ENCODE measurements around the gene PARD3B. TPM values are rescaled to one million over a fixed set of nuclear protein-coding genes. Genes with fewer than 3 reads are reported as not detected.

Gene PARD3B
- total RNA-seq, 1 experiment from 2014 or later: 2.0 TPM

GRCh38 chr2:205568620-205569019 lies 1023.3 kb downstream of the PARD3B start (continued):
- TF ChIP-seq ZBTB33 (IDR thresholded peaks at IDR 0.05; ENCODE audit: extremely low read depth, insufficient replicate concordance, low read length): no peak
- TF ChIP-seq EZH2 (IDR thresholded peaks at IDR 0.05): no peak
- no peak for TF ChIP-seq CBX3 (IDR thresholded peaks at IDR 0.05; ENCODE audit: low read depth)
- TF ChIP-seq EGR1 (IDR thresholded peaks at IDR 0.05; ENCODE audit: low read depth): no peak
- no peak for TF ChIP-seq RAD21 (IDR thresholded peaks at IDR 0.05; ENCODE audit: low read depth)

DNA sequence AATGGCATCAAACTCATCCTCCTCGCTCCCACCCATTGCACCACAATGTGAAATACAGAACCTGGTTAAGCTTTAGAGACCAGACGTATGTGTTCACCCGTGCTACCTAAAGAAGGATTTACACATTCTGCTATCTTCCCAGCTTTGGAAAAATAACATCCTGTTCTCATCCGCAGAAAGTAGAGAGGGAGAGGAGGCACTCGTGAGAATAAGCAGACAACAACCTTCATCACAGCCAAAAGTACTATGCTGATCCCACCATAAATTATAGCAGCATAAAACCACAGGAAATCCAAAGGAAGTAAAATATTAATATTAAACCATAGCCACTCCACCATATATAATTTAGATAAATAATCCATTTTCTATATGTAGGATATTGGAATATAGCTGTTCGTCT lies 1025.4 kb downstream of the PARD3B start:
- Histone ChIP-seq H3K4me2 (ENCODE audit: low read length) (no peak overlapping the region), H3K9me2 (ENCODE audit: insufficient read depth) (no peaks in the 10 kb centered on the region), H3K27ac (ENCODE audit: low read depth, low read length) (no peak overlapping the region), H3K9me3 (ENCODE audit: control insufficient read depth in 1 of 2, insufficient read depth in 1 of 2, low read depth in 1 of 2, low read length in 2 of 2) (no peaks in the 10 kb centered on the region), H3K4me3 (replicated peaks in 1 of 2; ENCODE audit: low read depth in 1 of 2, low read length in 2 of 2) (no peak overlapping the region), H3K9ac (ENCODE audit: low read length) (no peak overlapping the region), H3K36me3 (ENCODE audit: control insufficient read depth in 1 of 2, insufficient read depth in 2 of 2, low read length in 2 of 2) (no peaks in the 10 kb centered on the region), H3K79me2 (ENCODE audit: insufficient read depth, low read length) (no peaks in the 10 kb centered on the region), H2AFZ (ENCODE audit: low read depth, low read length, poor library complexity, severe bottlenecking) (no peak overlapping the region), H3K4me1 (ENCODE audit: control insufficient read depth in 1 of 2, insufficient read depth in 2 of 2, low read length in 2 of 2) (no peaks in the 10 kb centered on the region), H4K20me1 (ENCODE audit: insufficient read depth) (no peaks in the 10 kb centered on the region), H3K27me3 (ENCODE audit: insufficient read depth, low read length) (no peaks in the 10 kb centered on the region)
- CTCF ChIA-PET: no interaction called here
- no TSS peak for BruUV-seq (replicated peaks)
- intact Hi-C loops (cut with micrococcal nuclease): no loop called here
- TF ChIP-seq TCF7L2 (IDR thresholded peaks at IDR 0.05; ENCODE audit: borderline replicate concordance, extremely low read depth, insufficient read depth, insufficient read length) (no peak), EZH2phosphoT487 (IDR thresholded peaks at IDR 0.05; ENCODE audit: borderline replicate concordance) (no peak), FOSL1 (IDR thresholded peaks at IDR 0.05; ENCODE audit: low read depth) (no peak), POLR2A (IDR thresholded peaks at IDR 0.05; ENCODE audit: borderline replicate concordance, extremely low read depth, insufficient read depth, insufficient read length) (no peak), EGR1 (IDR thresholded peaks at IDR 0.05; ENCODE audit: low read depth) (no peak), POLR2AphosphoS5 (IDR thresholded peaks at IDR 0.05; ENCODE audit: low read depth, low read length) (no peak), EZH2 (IDR thresholded peaks at IDR 0.05) (no peak), CEBPB (IDR thresholded peaks at IDR 0.05; ENCODE audit: low read depth) (no peak), SRF (IDR thresholded peaks at IDR 0.05; ENCODE audit: low read depth) (no peak), ZBTB33 (IDR thresholded peaks at IDR 0.05; ENCODE audit: extremely low read depth, insufficient replicate concordance, low read length) (no peak), ZFX (IDR thresholded peaks at IDR 0.05) (no peak), YY1 (IDR thresholded peaks at IDR 0.05; ENCODE audit: extremely low read depth, insufficient replicate concordance, low read depth, low read length) (no peak), SP1 (IDR thresholded peaks at IDR 0.05; ENCODE audit: low read depth) (no peak), CBX3 (IDR thresholded peaks at IDR 0.05; ENCODE audit: low read depth) (no peak), ZNF274 (IDR thresholded peaks at IDR 0.05; ENCODE audit: low read depth, low read length) (no peak)
- TF ChIP-seq, protein P1, sequence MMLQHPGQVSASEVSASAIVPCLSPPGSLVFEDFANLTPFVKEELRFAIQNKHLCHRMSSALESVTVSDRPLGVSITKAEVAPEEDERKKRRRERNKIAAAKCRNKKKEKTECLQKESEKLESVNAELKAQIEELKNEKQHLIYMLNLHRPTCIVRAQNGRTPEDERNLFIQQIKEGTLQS (IDR thresholded peaks at IDR 0.05): no peak
- TF ChIP-seq, protein P2, sequence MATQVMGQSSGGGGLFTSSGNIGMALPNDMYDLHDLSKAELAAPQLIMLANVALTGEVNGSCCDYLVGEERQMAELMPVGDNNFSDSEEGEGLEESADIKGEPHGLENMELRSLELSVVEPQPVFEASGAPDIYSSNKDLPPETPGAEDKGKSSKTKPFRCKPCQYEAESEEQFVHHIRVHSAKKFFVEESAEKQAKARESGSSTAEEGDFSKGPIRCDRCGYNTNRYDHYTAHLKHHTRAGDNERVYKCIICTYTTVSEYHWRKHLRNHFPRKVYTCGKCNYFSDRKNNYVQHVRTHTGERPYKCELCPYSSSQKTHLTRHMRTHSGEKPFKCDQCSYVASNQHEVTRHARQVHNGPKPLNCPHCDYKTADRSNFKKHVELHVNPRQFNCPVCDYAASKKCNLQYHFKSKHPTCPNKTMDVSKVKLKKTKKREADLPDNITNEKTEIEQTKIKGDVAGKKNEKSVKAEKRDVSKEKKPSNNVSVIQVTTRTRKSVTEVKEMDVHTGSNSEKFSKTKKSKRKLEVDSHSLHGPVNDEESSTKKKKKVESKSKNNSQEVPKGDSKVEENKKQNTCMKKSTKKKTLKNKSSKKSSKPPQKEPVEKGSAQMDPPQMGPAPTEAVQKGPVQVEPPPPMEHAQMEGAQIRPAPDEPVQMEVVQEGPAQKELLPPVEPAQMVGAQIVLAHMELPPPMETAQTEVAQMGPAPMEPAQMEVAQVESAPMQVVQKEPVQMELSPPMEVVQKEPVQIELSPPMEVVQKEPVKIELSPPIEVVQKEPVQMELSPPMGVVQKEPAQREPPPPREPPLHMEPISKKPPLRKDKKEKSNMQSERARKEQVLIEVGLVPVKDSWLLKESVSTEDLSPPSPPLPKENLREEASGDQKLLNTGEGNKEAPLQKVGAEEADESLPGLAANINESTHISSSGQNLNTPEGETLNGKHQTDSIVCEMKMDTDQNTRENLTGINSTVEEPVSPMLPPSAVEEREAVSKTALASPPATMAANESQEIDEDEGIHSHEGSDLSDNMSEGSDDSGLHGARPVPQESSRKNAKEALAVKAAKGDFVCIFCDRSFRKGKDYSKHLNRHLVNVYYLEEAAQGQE (IDR thresholded peaks at IDR 0.05; ENCODE audit: low read depth): no peak
- ATAC-seq: no peak
- DNase-seq (ENCODE audit: low read depth, low spot score): no peak
- POLR2A ChIA-PET: no interaction called here
- RAD21 ChIA-PET (ENCODE audit: low non-redundant PET in 1 of 2, low total read pairs in 2 of 2, uncharacterized antibody in 2 of 2, unreplicated experiment in 2 of 2): no interaction called here
